Activated T-helper 2 cell treated with anti-CD3 and anti-CD28 coated beads, Interferon-gamma antibody, Interleukin-2, Interleukin-4, amounts not matched to agents 10 μg/mL and 5 μg/mL and 100 μg/mL, durations not matched to agents 14 hours and 24 hours and 36 hours (primary cell): Measurements from ENCODE around the gene KLRC4. TPM values are rescaled to one million over a fixed set of nuclear protein-coding genes. Genes with fewer than 3 reads are reported as not detected.
"Not testable (repeated sequence)": the region's sequence is repeated elsewhere in the genome, so short reads cannot be mapped to it uniquely, and the experiment has no call there.

Experiments
- DNase-seq: peaks from one replicate; pipeline ENCODE4 v3.0.0; 2021; ENCODE audit warnings: low spot score
- H3K27ac Mint-ChIP-seq: one replicate; pipeline ENCODE4 v1.8.0; 2021; ENCODE audit warnings: mixed read lengths
- H3K27me3 Mint-ChIP-seq: one replicate; pipeline ENCODE4 v1.8.0; 2021; ENCODE audit warnings: low read depth, mixed read lengths
- H3K36me3 Mint-ChIP-seq: one replicate; pipeline ENCODE4 v1.8.0; 2021; ENCODE audit warnings: low read depth, mixed read lengths
- H3K4me1 Mint-ChIP-seq: one replicate; pipeline ENCODE4 v1.8.0; 2021; ENCODE audit warnings: low read depth, mixed read lengths
- H3K4me3 Mint-ChIP-seq: one replicate; pipeline ENCODE4 v1.8.0; 2021; ENCODE audit warnings: low read depth, mild to moderate bottlenecking, moderate library complexity, mixed read lengths
- H3K9me3 Mint-ChIP-seq: one replicate; pipeline ENCODE4 v1.8.0; 2021; ENCODE audit warnings: mixed read lengths
- intact Hi-C: fragments of 100-400 bp; cut with micrococcal nuclease; formaldehyde crosslinking; loops from one replicate; pipeline ENCODE4 v1.15.1; 2023
- total RNA-seq: library from RNA; stranded (reverse); gene quantifications from 2 replicates; pipeline ENCODE4 v1.2.3, GENCODE V29; 2022

Gene KLRC4
- total RNA-seq, 1 donor from 2014 or later = not detected

GRCh38 chr12:10393291-10393690 lies 16.3 kb downstream of the KLRC4 start:
- H3K4me1 Mint-ChIP-seq = peaks cover 4% of the 10 kb centered on the region

GRCh38 chr12:10392394-10392930 lies 17.1 kb downstream of the KLRC4 start:
- H3K27ac Mint-ChIP-seq = no peak overlapping the region
- no peaks in the 10 kb centered on the region for H3K36me3 Mint-ChIP-seq
- peaks cover 24% of the 10 kb centered on the region for H3K27me3 Mint-ChIP-seq
- intact Hi-C loops = no loop called here
- H3K4me3 Mint-ChIP-seq = no peak overlapping the region
- H3K9me3 Mint-ChIP-seq = no peaks in the 10 kb centered on the region
- peaks cover 4% of the 10 kb centered on the region for H3K4me1 Mint-ChIP-seq
- no peak for DNase-seq

More at GRCh38 chr12:10393291-10393690, 16.3 kb downstream of the KLRC4 start:
- Mint-ChIP-seq H3K9me3 (no peaks in the 10 kb centered on the region), H3K27ac (no peak overlapping the region), H3K36me3 (no peaks in the 10 kb centered on the region), H3K27me3 (peaks cover 29% of the 10 kb centered on the region), H3K4me3 (no peak overlapping the region)
- no peak for DNase-seq
- intact Hi-C loops = no loop called here

GRCh38 chr12:10390991-10391390 lies 18.6 kb downstream of the KLRC4 start:
- H3K4me1 Mint-ChIP-seq, H3K4me3 Mint-ChIP-seq, H3K9me3 Mint-ChIP-seq, DNase-seq, intact Hi-C loops, H3K36me3 Mint-ChIP-seq, H3K27ac Mint-ChIP-seq: not testable (repeated sequence)
- peaks cover 25% of the 10 kb centered on the region for H3K27me3 Mint-ChIP-seq

- peaks cover 4% of the 10 kb centered on the region for H3K4me1 Mint-ChIP-seq
- no peaks in the 10 kb centered on the region for H3K9me3 Mint-ChIP-seq
- H3K36me3 Mint-ChIP-seq = no peaks in the 10 kb centered on the region
- no peak within 1 kb of the TSS for H3K27ac Mint-ChIP-seq
- intact Hi-C loops = no loop called here
- no peak within 1 kb of the TSS for H3K4me3 Mint-ChIP-seq
- no peak for DNase-seq
- peaks cover 31% of the 10 kb centered on the region for H3K27me3 Mint-ChIP-seq
These were observed 19.7 kb downstream of the KLRC4 start, which contains the start of gene KLRK1 for GRCh38 chr12:10389904-10390303. TSS of gene KLRK1 (minus strand) at chr12:10390041. CDS start at chr12:10388810, 1,231 bp downstream.

GRCh38 chr12:10388624-10389413 lies 20.7 kb downstream of the KLRC4 start:
- intact Hi-C loops = no loop called here
- no peak overlapping the region for H3K27ac Mint-ChIP-seq
- H3K27me3 Mint-ChIP-seq = peaks cover 35% of the 10 kb centered on the region
- no peaks in the 10 kb centered on the region for H3K9me3 Mint-ChIP-seq
- DNase-seq = no peak
- H3K36me3 Mint-ChIP-seq = no peaks in the 10 kb centered on the region
- H3K4me1 Mint-ChIP-seq = peaks cover 2% of the 10 kb centered on the region
- H3K4me3 Mint-ChIP-seq = no peak overlapping the region

GRCh38 chr12:10387498-10387897 lies 22.1 kb downstream of the KLRC4 start:
- H3K9me3 Mint-ChIP-seq, H3K4me1 Mint-ChIP-seq, DNase-seq, H3K4me3 Mint-ChIP-seq, H3K27ac Mint-ChIP-seq, intact Hi-C loops, H3K36me3 Mint-ChIP-seq: not testable (repeated sequence)
- H3K27me3 Mint-ChIP-seq = peaks cover 37% of the 10 kb centered on the region

- Mint-ChIP-seq H3K27me3 (peaks cover 36% of the 10 kb centered on the region), H3K4me1 (peaks cover 2% of the 10 kb centered on the region), H3K9me3 (no peaks in the 10 kb centered on the region), H3K4me3 (no peak overlapping the region), H3K27ac (no peak overlapping the region), H3K36me3 (no peaks in the 10 kb centered on the region)
- DNase-seq = no peak
- intact Hi-C loops = no loop called here
These were observed 22.7 kb downstream of the KLRC4 start for GRCh38 chr12:10386857-10387256.

GRCh38 chr12:10385166-10385613 lies 24.4 kb downstream of the KLRC4 start:
- peaks cover 41% of the 10 kb centered on the region for H3K27me3 Mint-ChIP-seq
- H3K4me3 Mint-ChIP-seq = no peak overlapping the region
- H3K36me3 Mint-ChIP-seq = no peaks in the 10 kb centered on the region
- H3K9me3 Mint-ChIP-seq = no peaks in the 10 kb centered on the region
- intact Hi-C loops = no loop called here
- DNase-seq = no peak
- peaks cover 7% of the 10 kb centered on the region for H3K4me1 Mint-ChIP-seq
- H3K27ac Mint-ChIP-seq = no peak overlapping the region

GRCh38 chr12:10384191-10384590 lies 25.4 kb downstream of the KLRC4 start:
- no peaks in the 10 kb centered on the region for H3K36me3 Mint-ChIP-seq
- intact Hi-C loops = no loop called here
- H3K27me3 Mint-ChIP-seq = peaks cover 34% of the 10 kb centered on the region
- no peaks in the 10 kb centered on the region for H3K9me3 Mint-ChIP-seq
- no peak overlapping the region for H3K4me3 Mint-ChIP-seq
- DNase-seq = no peak
- H3K4me1 Mint-ChIP-seq = peaks cover 5% of the 10 kb centered on the region
- H3K27ac Mint-ChIP-seq = no peak overlapping the region

- intact Hi-C loops = no loop called here
- H3K36me3 Mint-ChIP-seq = no peaks in the 10 kb centered on the region
- no peak for DNase-seq
- no peaks in the 10 kb centered on the region for H3K9me3 Mint-ChIP-seq
- peaks cover 28% of the 10 kb centered on the region for H3K27me3 Mint-ChIP-seq
- peaks cover 5% of the 10 kb centered on the region for H3K4me1 Mint-ChIP-seq
- no peak overlapping the region for H3K4me3 Mint-ChIP-seq
- H3K27ac Mint-ChIP-seq = no peak overlapping the region
These were observed 27.5 kb downstream of the KLRC4 start for GRCh38 chr12:10381928-10382628.

- H3K4me1 Mint-ChIP-seq, H3K4me3 Mint-ChIP-seq, H3K36me3 Mint-ChIP-seq, H3K27ac Mint-ChIP-seq, H3K9me3 Mint-ChIP-seq, DNase-seq, intact Hi-C loops: not testable (repeated sequence)
- peaks cover 19% of the 10 kb centered on the region for H3K27me3 Mint-ChIP-seq
These were observed 30.8 kb downstream of the KLRC4 start for GRCh38 chr12:10378737-10379136.

GRCh38 chr12:10374624-10375018 lies 34.9 kb downstream of the KLRC4 start:
- H3K9me3 Mint-ChIP-seq = no peaks in the 10 kb centered on the region

GRCh38 chr12:10372559-10372958 lies 37.0 kb downstream of the KLRC4 start:
- H3K4me1 Mint-ChIP-seq = peaks cover 9% of the 10 kb centered on the region
- H3K27me3 Mint-ChIP-seq = peaks cover 14% of the 10 kb centered on the region
- H3K4me3 Mint-ChIP-seq = no peak overlapping the region

More at GRCh38 chr12:10374624-10375018, 34.9 kb downstream of the KLRC4 start:
- no peak for DNase-seq
- H3K36me3 Mint-ChIP-seq = no peaks in the 10 kb centered on the region
- peaks cover 7% of the 10 kb centered on the region for H3K4me1 Mint-ChIP-seq
- H3K27me3 Mint-ChIP-seq = peaks cover 8% of the 10 kb centered on the region
- no peak overlapping the region for H3K4me3 Mint-ChIP-seq
- H3K27ac Mint-ChIP-seq = no peak overlapping the region
- intact Hi-C loops = no loop called here

More at GRCh38 chr12:10372559-10372958, 37.0 kb downstream of the KLRC4 start:
- intact Hi-C loops = no loop called here
- peaks cover 5% of the 10 kb centered on the region for H3K9me3 Mint-ChIP-seq
- peaks cover 4% of the 10 kb centered on the region for H3K36me3 Mint-ChIP-seq
- H3K27ac Mint-ChIP-seq = no peak overlapping the region
- no peak for DNase-seq
